ENCODE measurements around the gene DLG2.

GRCh38 chr11:84612645-84613044, 1014.5 kb downstream of the DLG2 start:
- TF ChIP-seq CTCF (IDR thresholded peaks at IDR 0.05; ENCODE audit: low read depth, low read length, poor library complexity, severe bottlenecking) (no peak), EZH2phosphoT487 (IDR thresholded peaks at IDR 0.05; ENCODE audit: borderline replicate concordance, low read length) (no peak)

Data from DOHH2 (cell line).